ENCODE measurements around the gene CDKN2B.
A peak's percentile ranks its signal among the peaks of the same experiment; 100 is the strongest.
"Not testable (repeated sequence)": the region's sequence is repeated elsewhere in the genome, so short reads cannot be mapped to it uniquely, and the experiment has no call there.

CDKN2B gene

DNA sequence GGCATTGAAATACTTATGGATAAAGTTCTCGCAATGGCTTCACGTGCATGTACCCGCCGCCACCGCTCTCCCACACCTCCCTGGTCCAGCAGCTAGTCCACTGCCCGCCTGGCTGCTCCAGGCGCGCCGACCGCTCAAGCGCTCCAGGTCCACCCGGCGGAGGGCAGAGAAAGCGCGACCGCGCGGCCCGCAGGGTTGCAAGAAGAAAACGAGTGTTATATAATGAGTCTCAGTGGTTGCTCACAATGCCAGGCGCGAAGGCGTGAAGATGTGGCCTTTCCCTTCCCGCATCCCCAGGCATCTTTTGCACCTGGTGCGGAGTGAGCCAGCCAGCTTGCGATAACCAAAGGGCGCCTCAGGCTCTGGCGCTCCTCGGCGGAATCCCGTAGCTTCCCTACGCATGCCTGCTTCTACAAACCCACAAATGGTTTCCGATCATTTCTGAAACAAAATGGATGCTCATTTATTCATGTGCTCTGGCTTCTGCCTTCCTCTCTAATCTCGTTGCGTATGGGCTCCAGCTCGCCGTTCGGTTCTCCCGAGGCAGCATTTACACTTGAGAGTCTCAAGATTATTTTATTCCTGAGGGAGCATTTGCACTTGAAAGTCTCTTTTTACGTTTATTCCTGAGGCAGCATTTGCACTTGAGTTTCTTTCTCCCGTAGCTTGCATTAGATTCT, 40.6 kb downstream of the CDKN2B start:
- DNase-seq, result no peak

DNA sequence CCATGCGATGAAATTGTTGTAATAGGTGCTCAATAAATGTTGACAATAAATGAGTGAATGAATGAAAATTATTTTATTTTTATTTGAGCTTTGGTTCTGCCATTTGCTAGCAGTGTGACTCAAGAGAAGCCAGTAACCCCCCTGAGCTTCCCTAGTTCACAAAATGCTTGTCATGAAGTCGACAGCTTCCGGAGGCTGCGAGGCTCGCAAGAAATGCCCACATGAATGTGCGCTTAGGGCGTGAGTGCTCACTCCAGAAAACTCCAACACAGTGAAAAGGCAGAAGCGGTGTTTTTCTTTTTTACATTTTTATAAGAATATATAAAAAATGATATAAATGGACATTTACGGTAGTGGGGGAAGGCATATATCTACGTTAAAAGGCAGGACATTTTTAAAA, 41.4 kb downstream of the CDKN2B start:
- DNase-seq, result no peak

DNA sequence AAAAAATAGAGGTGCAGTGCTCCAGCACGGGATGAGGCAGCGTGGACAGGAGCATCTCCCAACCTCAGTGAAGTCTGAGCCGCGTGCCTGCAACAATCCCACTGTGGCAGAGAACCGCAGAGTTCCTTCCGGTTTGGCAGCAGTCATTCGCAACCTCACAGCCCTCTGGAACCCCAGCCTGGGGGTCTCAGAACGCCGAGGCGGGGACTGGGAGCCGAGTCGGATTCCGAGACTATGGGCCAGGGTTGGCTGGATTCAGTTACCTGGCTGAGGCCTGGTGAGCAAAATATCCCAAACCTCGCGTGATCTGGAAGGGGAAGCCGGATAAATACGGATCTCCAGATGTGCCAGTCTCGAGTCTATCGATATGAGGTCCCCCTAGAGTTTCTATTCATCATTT, 41.9 kb downstream of the CDKN2B start:
- no peak for DNase-seq

DNA sequence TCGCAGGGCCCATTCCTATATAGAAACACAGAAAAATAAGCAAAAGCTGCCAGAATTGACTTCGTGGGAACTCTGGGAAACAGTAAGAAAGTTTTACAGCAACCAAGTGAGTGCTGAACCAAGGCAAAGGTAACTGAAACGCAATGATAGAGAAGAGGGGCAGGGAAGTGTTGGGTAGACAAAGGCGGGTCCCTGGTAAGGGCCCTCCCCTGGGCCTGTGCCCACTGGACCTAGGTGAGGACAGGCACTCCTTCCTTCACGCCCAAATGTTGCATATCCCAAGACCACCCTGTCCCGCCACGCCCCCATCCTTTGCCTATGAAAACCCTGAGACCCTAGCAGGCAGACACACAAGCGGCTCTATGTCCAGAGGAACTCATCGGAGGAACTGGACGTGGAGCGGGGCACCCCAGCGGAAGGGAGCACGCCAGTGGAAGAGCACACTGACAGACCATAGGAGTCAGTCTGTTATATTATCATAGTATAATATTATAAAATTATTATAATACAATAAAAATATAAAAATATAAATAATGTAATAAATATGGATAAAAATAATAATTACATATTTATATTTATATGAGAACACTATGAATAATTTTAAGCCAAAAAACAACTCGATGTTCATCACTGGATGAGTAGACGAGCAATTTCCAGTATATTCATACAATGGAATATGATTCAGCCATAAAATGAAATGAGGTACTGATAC, 42.8 kb downstream of the CDKN2B start:
- DNase-seq, result no peak

DNA sequence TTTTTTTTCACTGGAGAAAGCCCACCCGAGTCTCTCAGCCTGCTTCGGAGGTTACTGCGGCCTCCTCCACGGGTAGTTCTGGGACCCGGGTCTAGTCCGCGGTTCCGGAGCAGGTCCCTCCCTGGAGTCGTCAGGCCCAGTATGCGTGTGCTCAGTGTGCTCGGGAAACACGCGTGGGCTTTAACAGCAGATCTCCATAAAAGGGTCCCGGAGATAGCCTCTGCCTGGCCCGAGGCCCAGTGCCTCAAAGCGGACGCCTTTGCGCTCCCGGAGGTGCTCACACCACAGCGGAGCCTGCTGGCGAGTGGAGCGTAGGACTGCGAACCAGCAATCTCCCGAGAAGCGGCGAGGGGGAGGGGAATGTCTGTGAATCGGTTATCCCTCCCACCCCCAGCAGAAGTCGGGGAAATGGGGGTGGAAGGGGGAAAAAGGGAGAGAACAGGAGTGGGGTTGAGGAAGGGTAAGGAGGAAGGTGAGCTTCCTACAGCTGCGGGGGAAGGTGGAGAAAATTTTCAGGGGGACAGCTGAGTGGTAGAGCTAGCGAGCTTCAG, 43.6 kb downstream of the CDKN2B start:
- no peak for DNase-seq

DNA sequence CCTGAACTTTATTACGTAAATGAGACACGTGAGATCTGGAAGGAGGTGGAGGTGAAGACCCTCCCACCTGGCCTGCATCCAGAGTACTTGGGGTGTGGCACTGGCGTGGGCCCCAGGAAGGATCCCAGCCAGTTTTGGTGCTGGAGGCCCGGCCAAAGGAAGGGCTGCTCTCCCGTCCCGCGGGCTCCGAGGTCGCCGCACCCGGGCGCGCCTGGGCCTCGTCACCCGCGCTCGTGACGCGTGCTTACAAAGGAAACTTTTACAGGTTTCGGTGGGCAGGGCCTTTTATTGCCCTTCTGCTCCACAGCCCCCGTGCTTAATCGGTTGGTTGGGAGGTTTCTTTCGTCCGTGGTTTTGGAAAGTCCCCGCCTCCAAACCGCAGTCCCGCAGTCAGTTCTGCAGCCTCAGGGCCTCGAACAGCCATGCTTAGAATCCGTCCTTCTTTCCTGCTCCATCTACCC, 44.1 kb downstream of the CDKN2B start:
- DNase-seq, result peak; percentile 35

DNA sequence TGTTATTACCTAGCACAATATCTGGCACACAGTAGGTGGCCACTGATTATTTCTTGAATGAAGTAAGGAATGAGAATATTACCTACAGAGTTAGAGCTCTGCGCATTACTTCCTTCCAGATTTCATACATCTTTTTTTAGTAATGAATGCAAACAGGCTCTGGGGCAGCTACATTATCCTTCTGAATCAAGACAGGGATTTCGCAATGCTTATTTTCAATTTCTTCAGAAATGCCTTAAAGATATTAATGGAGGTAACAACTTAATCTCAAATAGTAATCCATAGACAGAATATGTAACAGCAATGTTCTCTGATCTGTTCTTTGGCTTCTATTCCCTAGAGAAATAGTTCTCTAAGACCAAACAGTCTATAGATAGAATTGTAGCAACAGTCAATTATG, 47.5 kb downstream of the CDKN2B start:
- DNase-seq, result no peak

DNA sequence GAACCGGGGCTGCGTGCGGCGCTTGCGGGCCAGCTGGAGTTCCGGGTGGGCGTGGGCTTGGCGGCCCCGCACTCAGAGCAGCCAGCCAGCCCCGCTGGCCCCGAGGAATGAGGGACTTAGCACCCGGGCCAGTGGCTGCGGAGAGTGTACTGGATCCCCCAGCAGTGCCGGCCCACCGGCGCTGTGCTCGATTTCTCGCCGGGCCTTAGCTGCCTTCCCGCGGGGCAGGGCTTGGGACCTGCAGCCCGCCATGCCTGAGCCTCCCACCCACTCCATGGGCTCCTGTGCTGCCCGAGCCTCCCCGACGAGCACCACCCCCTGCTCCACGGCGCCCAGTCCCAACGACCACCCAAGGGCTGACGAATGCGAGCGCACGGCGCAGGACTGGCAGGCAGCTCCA, 49.8 kb downstream of the CDKN2B start:
- not testable (repeated sequence) for DNase-seq

DNA sequence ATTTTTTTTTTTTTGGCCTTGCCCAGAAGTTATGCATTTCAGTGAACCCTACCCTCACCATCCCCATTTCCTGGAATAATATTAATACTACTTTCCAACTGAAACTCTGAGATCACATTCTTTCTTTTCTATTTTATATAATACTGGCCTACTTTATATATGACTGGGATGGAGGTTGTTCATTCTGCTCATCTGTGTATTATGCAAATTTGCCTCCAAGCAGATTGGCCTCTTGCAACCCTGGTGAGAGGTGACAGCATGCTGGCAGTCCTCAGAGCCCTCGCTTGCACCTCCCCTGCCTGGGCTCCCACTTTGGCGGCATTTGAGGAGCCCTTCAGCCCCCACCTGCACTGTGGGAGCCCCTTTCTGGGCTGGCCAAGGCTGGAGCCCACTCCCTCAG, 50.3 kb downstream of the CDKN2B start:
- DNase-seq, result no peak
